Urinary bladder (tissue), 4 donors: ENCODE data around the gene NECAB3. TPM values are rescaled to one million over a fixed set of nuclear protein-coding genes. Genes with fewer than 3 reads are reported as not detected.

ENCODE experiments used
- DNase-seq: peaks from one replicate; pipeline ENCODE4 v3.0.0-alpha.2; 2015; ENCODE audit errors: extremely low spot score
- H3K27ac ChIP-seq: one replicate; pipeline ENCODE4 v1.5.1; 2013; ENCODE audit warnings: low read depth, mild to moderate bottlenecking, moderate library complexity
- H3K36me3 ChIP-seq: one replicate; pipeline ENCODE4 v1.6.1; 2013; ENCODE audit warnings: mild to moderate bottlenecking, moderate library complexity; ENCODE audit not compliant: insufficient read depth
- H3K4me1 ChIP-seq: one replicate; pipeline ENCODE4 v1.6.1; 2013; ENCODE audit warnings: mild to moderate bottlenecking, moderate library complexity; ENCODE audit not compliant: insufficient read depth
- H3K4me3 ChIP-seq: one replicate; pipeline ENCODE4 v1.5.1; 2013; ENCODE audit warnings: low read depth, low read length
- WGBS: extraction: QIAGEN DNeasy Blood & Tissue Kit; methylation state at CpG from one replicate; pipeline ENCODE4 v1.1.7; 2013; 5-methylcytosine and 5-hydroxymethylcytosine counted together
- polyA plus RNA-seq: library from polyadenylated mRNA; stranded (reverse); fragments of 200-250 nt; gene quantifications from one replicate; pipeline ENCODE4 v1.2.3, GENCODE V29; 2013
- total RNA-seq: library from RNA; depleted of rRNA; stranded (reverse); fragments of >200 nt; gene quantifications from one replicate; pipeline ENCODE4 v1.2.3, GENCODE V29; 2014
- donor health status: healthy with polysubstance abuse.
- donor health status: healthy.

NECAB3 gene
- total and polyA plus RNA-seq, 2 donors = 18.6 to 33.4 TPM

DNA sequence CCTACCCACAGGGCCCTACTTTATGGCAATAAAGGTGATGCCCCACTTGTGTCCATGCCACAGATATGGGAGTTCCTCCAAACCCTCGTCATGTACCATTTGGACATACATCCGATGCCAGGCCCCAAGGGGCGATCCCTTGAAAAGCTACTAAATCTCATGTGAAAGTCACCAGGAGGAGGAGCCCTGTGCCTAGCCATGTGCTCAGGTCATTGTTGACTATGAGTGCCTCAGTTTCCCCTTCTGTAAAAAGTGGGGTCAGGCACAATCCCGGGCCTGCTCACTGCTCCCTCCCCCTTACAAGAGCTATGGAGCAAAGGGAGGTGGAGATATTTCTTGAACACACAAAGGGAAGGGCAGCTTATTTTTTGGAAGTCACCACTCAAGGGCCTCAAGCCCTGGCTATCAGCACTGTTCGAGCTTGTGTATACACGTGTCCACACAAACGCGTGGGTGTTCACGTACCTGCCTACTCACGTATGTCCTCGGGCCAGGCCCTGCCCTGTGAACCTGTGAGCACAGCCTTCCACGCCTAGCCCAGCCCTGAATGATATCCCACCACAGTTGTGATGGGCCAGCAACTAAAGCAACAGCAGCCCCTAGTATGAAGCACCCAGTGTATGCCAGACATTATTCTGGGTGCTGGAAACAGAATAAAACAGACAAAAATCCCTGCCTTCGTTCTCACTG is 5.6 kb downstream of the NECAB3 start:
- no peak overlapping the region for H3K27ac ChIP-seq
- WGBS = 85% methylated on average over 13 of the region's 13 CpGs
- no peaks in the 10 kb centered on the region for H3K36me3 ChIP-seq
- DNase-seq = no peak
- H3K4me3 ChIP-seq = no peak overlapping the region
- no peaks in the 10 kb centered on the region for H3K4me1 ChIP-seq

DNA sequence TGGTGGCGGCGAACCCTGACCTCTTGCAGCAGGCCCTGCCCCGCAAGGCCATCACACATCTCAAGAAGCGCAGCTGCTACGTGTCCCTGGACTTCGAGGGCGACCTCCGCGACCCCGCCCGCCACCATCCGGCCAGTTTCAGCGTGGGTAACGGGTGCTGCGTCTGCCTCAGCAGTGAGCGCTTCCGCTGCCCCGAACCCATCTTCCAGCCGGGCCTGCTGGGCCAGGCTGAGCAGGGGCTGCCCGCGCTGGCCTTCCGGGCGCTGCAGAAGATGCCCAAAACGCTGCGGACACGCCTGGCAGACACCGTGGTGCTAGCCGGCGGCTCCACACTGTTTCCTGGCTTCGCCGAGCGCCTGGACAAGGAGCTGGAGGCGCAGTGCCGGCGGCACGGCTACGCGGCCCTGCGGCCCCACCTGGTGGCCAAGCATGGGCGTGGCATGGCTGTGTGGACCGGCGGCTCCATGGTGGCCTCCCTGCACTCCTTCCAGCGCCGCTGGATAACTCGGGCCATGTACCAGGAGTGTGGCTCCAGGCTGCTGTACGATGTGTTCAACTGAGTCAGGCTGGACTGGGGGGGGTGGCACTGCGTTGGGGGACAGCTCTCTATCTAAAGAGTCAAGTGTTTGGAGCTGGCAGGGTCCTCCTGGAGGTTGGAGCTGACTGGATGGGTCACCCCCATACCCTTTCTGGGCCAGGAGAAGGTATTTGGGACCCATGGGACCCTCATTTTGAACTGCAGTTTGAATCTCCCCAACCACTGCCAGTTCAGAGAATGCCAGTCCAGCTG is 6.4 kb downstream of the NECAB3 start:
- 3% methylated on average over 47 of the region's 47 CpGs for WGBS

DNA sequence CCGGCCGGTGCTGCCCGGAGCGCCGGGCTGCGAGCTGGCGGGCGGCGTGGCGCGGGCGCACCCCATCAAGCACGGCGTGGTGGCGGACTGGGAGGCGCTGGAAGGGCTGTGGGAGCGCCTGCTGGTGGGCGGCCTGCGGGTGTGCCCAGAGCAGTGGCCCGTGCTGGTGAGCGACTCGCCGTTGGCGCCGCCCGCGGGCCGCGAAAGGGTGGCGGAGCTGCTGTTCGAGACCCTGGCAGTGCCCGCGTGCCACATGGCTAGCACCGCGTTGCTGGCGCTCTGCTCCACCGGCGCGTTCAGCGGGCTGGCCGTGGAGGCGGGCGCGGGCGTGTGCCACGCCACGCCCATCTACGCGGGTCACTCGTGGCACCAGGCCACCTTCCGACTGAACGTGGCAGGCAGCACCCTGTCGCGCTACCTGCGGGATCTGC is 7.0 kb downstream of the NECAB3 start:
- no peaks in the 10 kb centered on the region for H3K4me1 ChIP-seq
- H3K4me3 ChIP-seq = peak overlapping the region; percentile 41
- no peaks in the 10 kb centered on the region for H3K36me3 ChIP-seq
- DNase-seq = no peak
- peak overlapping the region; percentile 69 for H3K27ac ChIP-seq
- under 1% methylated on average over 55 of the region's 55 CpGs for WGBS

More for the DNA sequence above, 6.4 kb downstream of the NECAB3 start:
- peak overlapping the region; percentile 41 for H3K4me3 ChIP-seq
- no peaks in the 10 kb centered on the region for H3K4me1 ChIP-seq
- no peaks in the 10 kb centered on the region for H3K36me3 ChIP-seq
- no peak for DNase-seq
- H3K27ac ChIP-seq = peak overlapping the region; percentile 69

DNA sequence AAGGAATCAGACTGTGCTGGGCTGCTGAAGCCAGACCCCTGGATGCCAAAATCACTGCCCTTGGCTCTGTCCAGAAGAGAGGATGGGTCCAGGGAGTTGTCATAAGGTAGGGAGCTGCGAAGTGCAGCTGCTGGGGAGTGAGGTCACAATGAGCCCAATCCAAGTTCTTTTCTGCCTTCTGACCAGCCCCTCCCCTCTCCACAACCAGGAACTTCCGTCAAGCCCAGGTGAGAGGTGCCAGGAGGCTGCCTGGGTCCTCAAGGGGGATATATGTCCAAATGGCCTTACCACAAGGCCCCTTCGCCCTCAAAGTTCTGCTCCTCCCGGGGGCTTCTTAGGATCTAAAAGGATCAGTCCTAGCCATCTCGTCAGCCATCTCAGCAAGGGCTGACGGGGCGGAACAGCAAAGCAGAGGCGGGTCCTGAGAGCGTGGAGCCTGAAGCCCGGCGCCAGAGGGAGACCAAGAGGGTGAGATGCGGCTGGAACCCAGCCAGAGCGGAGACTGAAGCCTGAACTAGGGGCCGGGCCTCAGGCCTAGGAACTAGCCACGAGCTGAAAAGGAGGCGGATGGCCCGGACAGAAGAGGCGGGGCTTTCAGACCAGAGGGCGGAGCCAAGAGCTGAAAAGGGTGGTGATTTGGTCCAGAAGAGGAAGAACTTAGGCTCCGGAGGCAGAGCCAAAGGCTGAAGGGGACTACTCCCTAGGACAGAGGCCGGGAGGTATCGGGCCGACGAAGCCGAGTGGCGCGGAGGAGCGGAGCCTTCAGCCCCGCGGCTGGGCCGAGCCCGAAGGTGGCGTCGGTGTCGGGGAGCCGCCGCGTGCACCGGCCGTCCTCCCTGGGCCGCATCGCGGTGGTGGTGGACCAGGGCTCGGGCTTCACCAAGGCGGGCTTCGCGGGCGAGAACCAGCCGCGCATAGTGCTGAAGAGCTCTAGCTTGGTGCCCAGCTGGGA is 7.7 kb downstream of the NECAB3 start, which contains the start of gene ACTL10:
Gene ACTL10, plus strand, starts transcription at position 651 of the 952 bp plus-strand sequence. CDS start 555 bp downstream, outside the sequence.
- H3K27ac ChIP-seq = peak within 1 kb of the TSS; percentile 69
- no peaks in the 10 kb centered on the region for H3K4me1 ChIP-seq
- H3K4me3 ChIP-seq = peak within 1 kb of the TSS; percentile 41
- DNase-seq = peak; percentile 89
- 1% methylated on average over 50 of the region's 50 CpGs for WGBS
- no peaks in the 10 kb centered on the region for H3K36me3 ChIP-seq

DNA sequence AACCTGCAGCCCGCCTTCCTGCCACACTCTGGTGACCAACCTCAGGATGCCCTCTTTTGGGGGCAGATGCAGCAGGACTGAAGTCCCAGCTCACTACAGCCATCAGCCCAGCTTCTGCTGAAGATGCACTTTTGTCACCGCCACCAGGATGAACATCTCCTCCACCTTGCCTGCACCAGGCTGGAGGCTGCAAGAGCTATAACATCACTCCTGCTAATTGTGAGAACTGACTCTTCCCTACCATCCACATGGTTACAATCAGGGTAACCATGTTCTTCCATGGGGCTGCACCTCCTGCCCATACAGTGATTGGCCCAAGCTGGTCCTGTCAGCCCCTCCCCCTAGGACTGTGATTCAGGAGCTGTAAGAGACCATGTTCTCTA is 9.5 kb downstream of the NECAB3 start:
- no peak for DNase-seq
- H3K4me1 ChIP-seq = no peaks in the 10 kb centered on the region

DNA sequence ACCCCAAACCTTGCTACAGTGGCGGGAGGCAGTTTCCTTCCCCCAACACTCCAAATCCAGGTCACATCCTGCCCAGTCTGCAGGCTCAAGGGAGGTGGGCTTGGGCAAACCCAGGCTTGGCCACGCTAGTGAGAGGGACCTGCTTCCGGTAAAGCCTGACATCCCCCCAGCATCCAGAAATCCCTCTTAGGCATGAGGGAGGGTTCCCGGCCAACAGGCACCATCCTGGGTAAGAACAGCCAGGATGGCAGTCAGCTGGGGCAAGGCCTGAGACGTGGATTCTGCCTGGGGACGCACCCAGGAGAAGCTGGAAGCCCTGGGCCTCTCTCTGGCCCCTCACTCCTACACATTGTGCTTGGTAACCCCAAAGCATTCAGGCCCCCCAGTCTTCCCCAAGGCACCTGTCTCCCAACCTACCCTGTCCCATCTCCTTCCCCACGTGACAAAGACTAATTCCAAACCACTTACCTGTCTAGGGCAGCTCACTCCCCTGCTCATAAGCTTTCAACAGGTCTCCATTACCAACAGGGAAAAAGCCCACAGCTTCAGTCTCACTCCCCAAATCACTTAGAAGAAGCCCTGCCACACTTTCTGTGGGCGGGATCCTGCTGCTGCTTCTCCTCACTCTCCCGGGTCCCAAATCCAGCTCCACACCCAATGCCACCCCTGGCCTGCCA is 10.0 kb downstream of the NECAB3 start:
- peak overlapping the region; percentile 91 for H3K27ac ChIP-seq
- DNase-seq = no peak
- H3K4me1 ChIP-seq = no peaks in the 10 kb centered on the region
- H3K36me3 ChIP-seq = peaks cover 3% of the 10 kb centered on the region
- H3K4me3 ChIP-seq = peak overlapping the region; percentile 53
- 49% methylated on average over 9 of the region's 9 CpGs for WGBS

More for the DNA sequence above, 9.5 kb downstream of the NECAB3 start:
- 96% methylated on average over 2 of the region's 2 CpGs for WGBS
- no peaks in the 10 kb centered on the region for H3K36me3 ChIP-seq
- no peak overlapping the region for H3K27ac ChIP-seq
- no peak overlapping the region for H3K4me3 ChIP-seq

DNA sequence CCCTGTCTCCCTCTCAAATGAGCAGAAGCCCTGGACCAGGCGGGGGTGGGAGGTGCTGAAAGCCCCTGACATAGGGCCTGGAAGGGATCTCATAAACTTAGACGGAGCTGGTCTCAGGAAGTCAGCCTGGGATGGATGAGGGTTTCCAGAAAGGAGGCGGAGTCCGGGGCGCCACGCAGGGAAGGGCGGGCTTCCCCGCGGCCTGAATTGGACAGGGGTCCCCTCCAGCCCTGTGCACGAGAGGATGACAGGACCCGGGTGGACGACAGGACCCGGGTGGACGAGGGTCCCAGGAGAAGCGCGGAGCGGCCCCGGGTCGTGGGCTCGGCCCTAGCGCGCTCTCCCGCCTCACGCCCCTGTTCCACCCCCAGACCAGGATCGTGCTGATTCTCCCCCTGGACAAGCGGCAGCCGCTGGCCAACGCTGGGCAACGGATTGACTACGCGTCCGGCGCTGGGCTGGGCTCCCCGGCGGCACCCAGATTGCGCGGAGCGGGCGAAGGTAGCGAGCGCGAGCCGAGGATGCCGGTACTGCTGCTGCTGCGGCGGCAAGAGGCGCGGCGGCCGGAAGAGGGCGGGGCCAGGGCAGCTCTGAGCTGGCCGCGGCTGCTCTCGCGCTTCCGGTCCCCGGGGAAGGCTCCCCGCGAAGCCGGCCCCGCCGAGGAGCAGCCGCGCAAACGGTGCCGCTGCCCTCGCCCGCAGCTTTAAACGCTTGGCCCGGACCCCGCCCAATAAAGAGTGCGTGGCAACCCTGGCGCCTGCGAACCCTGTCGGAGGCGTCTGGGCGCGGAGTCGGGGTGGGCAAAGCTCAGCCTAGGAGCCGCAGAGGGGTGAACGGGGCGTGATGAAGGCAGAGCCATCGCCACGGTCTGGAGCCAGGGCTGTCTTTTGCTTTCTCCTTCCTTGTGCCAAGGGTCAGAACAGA is 10.8 kb downstream of the NECAB3 start:
- WGBS = under 1% methylated on average over 84 of the region's 84 CpGs
- peaks cover 6% of the 10 kb centered on the region for H3K36me3 ChIP-seq

DNA sequence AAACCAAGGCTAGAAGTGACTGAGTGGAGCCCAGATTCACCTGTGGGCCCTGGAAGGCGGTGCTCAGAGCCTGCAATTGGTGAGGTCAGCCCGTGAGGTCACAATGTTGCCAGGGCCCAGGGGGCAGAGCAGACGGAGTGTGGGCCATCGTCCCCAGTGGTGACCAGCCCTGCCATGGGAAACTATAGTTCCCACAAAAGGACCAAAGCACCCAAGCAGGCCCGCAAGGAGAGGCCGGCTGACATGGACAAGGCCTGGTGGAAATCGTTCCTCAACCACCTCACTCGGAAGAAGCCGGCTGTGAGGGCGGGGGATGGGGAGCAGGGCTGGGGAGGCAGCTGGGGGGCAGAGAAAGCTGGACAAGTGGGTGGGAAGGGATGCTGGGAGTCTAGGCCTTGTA is 12.1 kb downstream of the NECAB3 start, which contains the start of gene C20orf144:
Gene C20orf144, plus strand, starts transcription at position 156 of the 400 bp plus-strand sequence. Its CDS starts 19 bp downstream, at position 175.
- no peaks in the 10 kb centered on the region for H3K4me1 ChIP-seq
- H3K27ac ChIP-seq = peak within 1 kb of the TSS; percentile 57
- DNase-seq = no peak
- peaks cover 6% of the 10 kb centered on the region for H3K36me3 ChIP-seq
- H3K4me3 ChIP-seq = peak within 1 kb of the TSS; percentile 53
- 95% methylated on average over 10 of the region's 10 CpGs for WGBS

More for the DNA sequence above, 10.8 kb downstream of the NECAB3 start:
- no peaks in the 10 kb centered on the region for H3K4me1 ChIP-seq
- H3K4me3 ChIP-seq = peak overlapping the region; percentile 53
- DNase-seq = no peak
- H3K27ac ChIP-seq = peak overlapping the region; percentile 91

DNA sequence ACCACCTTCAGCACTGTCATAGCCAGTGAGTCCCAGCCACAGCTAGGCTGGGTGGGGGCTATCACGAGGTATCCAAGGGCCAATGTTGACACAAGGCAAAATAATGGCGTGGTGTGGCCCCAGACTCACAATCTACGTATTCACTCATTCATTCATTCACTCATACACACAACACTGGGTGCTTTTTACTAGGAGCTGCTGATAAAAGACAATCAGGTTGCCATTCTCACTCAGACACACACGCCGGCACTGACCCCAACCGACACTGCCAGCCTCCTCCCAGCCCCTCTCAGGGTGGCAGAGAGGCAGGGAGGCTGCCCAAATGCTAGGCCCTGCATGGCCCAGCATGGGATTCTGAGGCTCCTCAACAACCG is 13.6 kb downstream of the NECAB3 start:
- 94% methylated on average over 7 of the region's 7 CpGs for WGBS
- Histone ChIP-seq H3K36me3 (peaks cover 6% of the 10 kb centered on the region), H3K27ac (no peak overlapping the region), H3K4me1 (no peaks in the 10 kb centered on the region), H3K4me3 (no peak overlapping the region)
- no peak for DNase-seq

DNA sequence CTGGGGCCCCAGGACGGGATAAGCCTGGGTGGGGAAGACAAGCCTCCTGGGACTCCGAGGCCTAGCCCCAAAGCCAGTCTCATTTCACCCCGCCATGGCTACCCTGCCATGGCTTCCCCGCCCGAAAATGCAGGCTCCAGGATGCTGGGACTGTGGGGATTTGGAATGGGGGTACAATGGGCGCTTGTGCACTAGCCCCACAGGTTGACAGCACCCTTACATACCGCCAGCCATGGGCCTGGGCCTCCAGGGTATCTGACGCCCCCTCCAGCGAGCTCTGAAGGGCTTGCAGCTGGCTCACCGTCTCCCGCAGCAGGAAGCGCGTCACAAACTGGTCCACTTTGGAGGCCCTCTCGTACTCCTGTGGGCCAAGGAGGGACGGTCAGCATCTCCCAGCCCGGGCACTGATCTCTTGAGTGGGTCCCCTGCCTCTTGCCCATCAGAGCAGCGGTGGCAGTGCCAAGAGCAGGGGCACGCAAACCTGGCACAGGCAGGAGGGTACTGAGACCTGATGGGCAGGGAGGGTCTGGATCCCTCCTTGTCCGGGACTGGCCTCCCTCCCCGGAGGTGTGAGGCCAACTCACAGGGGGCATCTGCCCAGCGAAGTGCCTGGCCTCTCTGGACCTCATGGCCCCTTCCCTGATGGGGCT is 14.1 kb downstream of the NECAB3 start:
- no peaks in the 10 kb centered on the region for H3K4me1 ChIP-seq
- no peak for DNase-seq
- H3K27ac ChIP-seq = no peak overlapping the region
- H3K4me3 ChIP-seq = no peak overlapping the region
- WGBS = 95% methylated on average over 21 of the region's 21 CpGs
- peaks cover 6% of the 10 kb centered on the region for H3K36me3 ChIP-seq

DNA sequence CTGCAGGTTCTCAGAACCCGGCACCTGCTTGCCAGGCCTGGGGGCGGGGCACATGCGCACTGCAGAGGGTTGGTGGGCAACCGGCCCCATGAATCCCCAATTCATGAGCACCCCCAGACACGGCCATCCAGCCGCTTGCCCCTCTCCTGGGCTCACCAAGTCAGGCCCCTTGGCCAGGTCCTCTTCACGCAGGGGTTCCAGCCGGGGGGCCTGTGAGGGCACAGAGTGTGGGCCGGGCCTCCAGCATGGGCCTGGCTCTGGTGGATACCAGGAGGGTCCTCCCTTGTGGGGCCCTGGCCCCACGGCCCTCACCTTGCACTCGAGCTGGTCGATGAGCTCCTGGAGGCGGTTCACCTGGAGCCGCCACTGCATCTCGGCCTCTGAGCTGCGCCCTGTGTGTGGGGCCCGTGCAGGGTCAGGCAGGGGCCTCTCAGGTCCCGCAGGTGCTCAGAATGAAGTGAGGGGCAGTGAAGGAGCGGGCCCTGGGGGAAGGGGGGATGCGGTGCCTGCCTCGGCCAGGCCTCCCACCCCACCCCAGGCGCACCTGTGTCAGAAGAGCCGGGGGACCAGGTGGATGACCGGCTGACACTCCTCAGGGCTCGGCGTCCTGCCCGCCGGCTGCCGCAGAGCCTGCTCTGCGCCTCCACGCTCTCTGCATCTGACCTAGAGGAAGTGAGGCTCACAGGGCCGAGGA is 14.7 kb downstream of the NECAB3 start:
- 95% methylated on average over 32 of the region's 32 CpGs for WGBS
- DNase-seq = no peak
- Histone ChIP-seq H3K4me3 (no peak overlapping the region), H3K4me1 (no peaks in the 10 kb centered on the region), H3K27ac (no peak overlapping the region), H3K36me3 (peaks cover 6% of the 10 kb centered on the region)
